Activated CD4-positive, alpha-beta T cell treated with anti-CD3 and anti-CD28 coated beads, Interleukin-2, amount 10 ng/mL, durations not matched to agents 7 days and 5 days (primary cell): ENCODE measurements around the gene YWHAB. TPM values are rescaled to one million over a fixed set of nuclear protein-coding genes. Genes with fewer than 3 reads are reported as not detected.

Experiments
- CTCF ChIA-PET: fragments of 350-600 bp; sonication (Branson Sonifier 250); formaldehyde crosslinking; loops from one replicate; lab custom pipeline; 2021; ENCODE audit warnings: antibody characterized with exemption; lab: Charles Lee
- POLR2A ChIA-PET: fragments of 350-600 bp; sonication (Branson Sonifier 250); formaldehyde crosslinking; loops from one replicate; lab custom pipeline; 2021; ENCODE audit warnings: antibody characterized with exemption; lab: Charles Lee
- DNase-seq: peaks from one replicate; pipeline ENCODE4 v3.0.0-alpha.2; 2020
- H3K27ac Mint-ChIP-seq: one replicate; pipeline ENCODE4 v1.8.0; 2021; ENCODE audit warnings: mild to moderate bottlenecking, moderate library complexity, mixed read lengths
- H3K27me3 Mint-ChIP-seq: one replicate; pipeline ENCODE4 v1.8.0; 2021; ENCODE audit warnings: mixed read lengths
- H3K36me3 Mint-ChIP-seq: one replicate; pipeline ENCODE4 v1.8.0; 2021; ENCODE audit warnings: low read depth, mixed read lengths
- H3K4me1 Mint-ChIP-seq: one replicate; pipeline ENCODE4 v1.8.0; 2021; ENCODE audit warnings: mixed read lengths
- H3K4me3 Mint-ChIP-seq: one replicate; pipeline ENCODE4 v1.8.0; 2021; ENCODE audit warnings: mild to moderate bottlenecking, moderate library complexity, mixed read lengths
- H3K9me3 Mint-ChIP-seq: one replicate; pipeline ENCODE4 v1.8.0; 2021; ENCODE audit warnings: mixed read lengths
- total RNA-seq, 2 experiments: library from RNA; stranded (reverse); gene quantifications; one replicate each; pipeline ENCODE4 v1.2.3, GENCODE V29; 2021

YWHAB gene
- total RNA-seq, 2 experiments from 2014 or later: 278 to 291 TPM

DNA sequence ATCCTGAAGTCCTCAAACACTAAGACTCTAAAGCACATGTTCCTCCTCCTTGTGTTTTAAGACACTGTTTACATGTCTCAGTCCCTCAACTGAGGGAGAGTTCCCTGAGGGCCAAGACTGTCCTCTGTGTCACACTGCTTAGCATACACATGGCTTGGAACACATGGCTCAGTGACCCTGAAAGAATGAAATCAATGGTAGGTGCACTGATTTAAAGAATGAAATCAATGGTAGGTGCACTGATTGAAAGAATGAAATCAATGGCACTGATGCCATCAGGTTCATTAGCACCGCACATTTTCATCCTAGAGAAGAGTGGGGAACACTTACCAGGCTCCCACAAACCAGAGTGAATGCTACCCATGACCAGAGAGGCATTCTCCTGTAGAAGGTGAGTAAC is 64.9 kb downstream of the YWHAB start:
- Mint-ChIP-seq H3K4me1 (peaks cover 19% of the 10 kb centered on the region), H3K27me3 (no peaks in the 10 kb centered on the region), H3K27ac (no peak overlapping the region), H3K4me3 (no peak overlapping the region), H3K36me3 (peaks cover 65% of the 10 kb centered on the region), H3K9me3 (no peaks in the 10 kb centered on the region)
- ChIA-PET POLR2A (no interaction called here), CTCF (interaction anchor here (0.8 to 3.5 kb wide), 6 partner anchors 9 to 93 kb away, joined by 3 to 20 read pairs (median 4); partner anchors contain the start of gene TOMM34)
- DNase-seq: no peak

GRCh38 chr20:44952731-44953130 is 67.2 kb downstream of the YWHAB start:
- H3K4me3 Mint-ChIP-seq: no peak overlapping the region
- no peaks in the 10 kb centered on the region for H3K9me3 Mint-ChIP-seq
- CTCF ChIA-PET: interaction anchor here (0.6 to 3.5 kb wide), 4 partner anchors 11 to 43 kb away, joined by 3 to 15 read pairs (median 3); partner anchors contain the start of gene PABPC1L
- H3K27me3 Mint-ChIP-seq: no peaks in the 10 kb centered on the region
- no peak for DNase-seq
- H3K4me1 Mint-ChIP-seq: peaks cover 33% of the 10 kb centered on the region
- POLR2A ChIA-PET: no interaction called here
- peaks cover 61% of the 10 kb centered on the region for H3K36me3 Mint-ChIP-seq
- H3K27ac Mint-ChIP-seq: peak overlapping the region; percentile 25

- H3K4me1 Mint-ChIP-seq: peaks cover 47% of the 10 kb centered on the region
- ChIA-PET POLR2A (no interaction called here), CTCF (interaction anchor here (1.4 to 3.5 kb wide), 2 partner anchors 12 to 45 kb away, joined by 3 to 15 read pairs; partner anchors contain the start of gene PABPC1L)
- H3K27me3 Mint-ChIP-seq: no peaks in the 10 kb centered on the region
- H3K27ac Mint-ChIP-seq: no peak overlapping the region
- H3K4me3 Mint-ChIP-seq: no peak overlapping the region
- no peak for DNase-seq
- H3K9me3 Mint-ChIP-seq: no peaks in the 10 kb centered on the region
- peaks cover 69% of the 10 kb centered on the region for H3K36me3 Mint-ChIP-seq
Observed at GRCh38 chr20:44954211-44954610, 68.7 kb downstream of the YWHAB start.

- no peak for DNase-seq
- Mint-ChIP-seq H3K27me3 (no peaks in the 10 kb centered on the region), H3K27ac (peak overlapping the region; percentile 28), H3K36me3 (peaks cover 63% of the 10 kb centered on the region), H3K9me3 (no peaks in the 10 kb centered on the region), H3K4me1 (peaks cover 53% of the 10 kb centered on the region), H3K4me3 (no peak overlapping the region)
- POLR2A ChIA-PET: no interaction called here
- CTCF ChIA-PET: no interaction called here
Observed at GRCh38 chr20:44955270-44955669, 69.8 kb downstream of the YWHAB start.

DNA sequence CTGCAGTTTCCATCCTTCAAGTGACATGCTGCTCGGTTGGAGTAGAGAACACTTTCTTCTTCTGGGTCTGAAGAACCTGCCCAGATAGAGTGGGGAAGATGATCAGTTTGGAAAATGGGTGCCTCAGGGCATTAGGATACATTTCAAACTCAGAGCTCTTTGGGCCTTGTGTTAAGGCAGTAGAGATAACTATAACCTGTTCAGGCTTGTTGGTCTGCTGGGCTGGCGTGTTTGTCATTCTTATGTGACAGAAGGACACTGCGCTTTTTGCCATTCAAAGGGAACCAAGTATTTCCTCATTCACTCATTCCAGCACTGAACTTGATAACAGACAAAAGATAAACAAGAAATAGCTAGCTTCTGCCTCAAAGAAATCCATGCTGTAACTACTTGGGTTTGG is 70.9 kb downstream of the YWHAB start:
- H3K4me1 Mint-ChIP-seq: peaks cover 65% of the 10 kb centered on the region
- H3K4me3 Mint-ChIP-seq: no peak overlapping the region
- H3K36me3 Mint-ChIP-seq: peaks cover 56% of the 10 kb centered on the region
- H3K9me3 Mint-ChIP-seq: no peaks in the 10 kb centered on the region
- no peak overlapping the region for H3K27ac Mint-ChIP-seq
- no peak for DNase-seq
- no peaks in the 10 kb centered on the region for H3K27me3 Mint-ChIP-seq
- POLR2A ChIA-PET: no interaction called here
- CTCF ChIA-PET: interaction anchor here (0.6 kb wide), 1 partner anchor 1593 kb away, joined by 3 read pairs; no protein-coding TSS in a partner anchor

Other genes starting within 250 kb of the YWHAB start
- gene ADA, start 234.0 kb upstream of the YWHAB start, total RNA-seq: 100 to 1,000 TPM; 103 to 107 TPM
- not detected for gene CCN5, start 170.3 kb upstream of the YWHAB start, total RNA-seq
- gene KCNK15, start 139.8 kb upstream of the YWHAB start, total RNA-seq: not detected
- gene RIMS4, start 75.2 kb upstream of the YWHAB start, total RNA-seq: not detected
- gene PABPC1L, start 24.4 kb downstream of the YWHAB start, total RNA-seq: 10 to 100 TPM; 59.4 to 60.6 TPM
- 10 to 100 TPM; 21.4 to 23.3 TPM for gene TOMM34, start 74.7 kb downstream of the YWHAB start, total RNA-seq
- gene STK4, start 80.8 kb downstream of the YWHAB start, total RNA-seq: 100 to 1,000 TPM; 201 to 229 TPM
- not detected for gene KCNS1, start 215.4 kb downstream of the YWHAB start, total RNA-seq
- not detected for gene WFDC5, start 229.5 kb downstream of the YWHAB start, total RNA-seq
- not detected for gene WFDC12, start 238.8 kb downstream of the YWHAB start, total RNA-seq